Pancreas (tissue), 10 donors: ENCODE results near the gene GALNT16. TPM values are rescaled to one million over a fixed set of nuclear protein-coding genes. Genes with fewer than 3 reads are reported as not detected.

ENCODE experiments used
- ATAC-seq, 4 donors: fragments of 200-7000 bp; cut with Tn5 transposase; one replicate each; pipeline versions ENCODE4 v1.8.0 to v1.9.1; 2020; ENCODE audit warnings: mild to moderate bottlenecking in 4 of 4, moderate library complexity in 4 of 4
- DNase-seq, 6 donors: peaks; one replicate each; pipeline ENCODE4 v3.0.0-alpha.2; 2020
- FAIRE-seq: peaks from 2 replicates; lab custom pipeline; 2012; peaks lifted over from hg19 to GRCh38; lab: Jason Lieb, UNC
- H3K27ac ChIP-seq, 4 donors: fragments of 200-600 bp; sonication (generic); 1 replicate in 3 of 4; 2 replicates in 1 of 4; pipeline versions ENCODE4 v1.5.0 to v1.8.0; 2020
- H3K27me3 ChIP-seq, 4 donors: fragments of 200-600 bp; one replicate each; pipeline ENCODE4 v1.8.0; 2021
- H3K36me3 ChIP-seq, 3 donors: fragments of 200-600 bp; sonication (generic) in 1 of 3; one replicate each; pipeline versions ENCODE4 v1.5.0 to v1.8.0; 2020 to 2021
- H3K4me1 ChIP-seq, 3 donors: fragments of 200-600 bp; one replicate each; pipeline ENCODE4 v1.8.0; 2021
- H3K4me3 ChIP-seq, 4 donors: fragments of 200-600 bp; sonication (generic) in 2 of 4; one replicate each; pipeline versions ENCODE4 v1.5.0 to v1.8.0; 2020 to 2021
- H3K9me3 ChIP-seq, 4 donors: fragments of 200-600 bp; one replicate each; pipeline ENCODE4 v1.8.0; 2021
- WGBS, 2 donors: extraction: QIAGEN DNeasy Blood & Tissue Kit; methylation state at CpG; one replicate each; pipeline ENCODE4 v1.1.7; 2013; 5-methylcytosine and 5-hydroxymethylcytosine counted together
- intact Hi-C, 3 donors: fragments of 100-400 bp; cut with DNase I; formaldehyde crosslinking; loops; one replicate each; pipeline versions ENCODE4 v1.11.1 to v1.14.2; 2022
- polyA plus RNA-seq, 2 donors: library from polyadenylated mRNA; stranded (reverse); fragments of 200-250 nt; gene quantifications; one replicate each; pipeline ENCODE4 v1.2.3, GENCODE V29; 2013
- total RNA-seq, 6 donors: library from RNA; stranded (reverse); fragmentation: NEBNext Ultra II Directional in 4 of 6; extraction: Animal tissue kit (Norgen Biotek cat#: 25700) in 4 of 6; gene quantifications; one replicate each; pipeline versions ENCODE4 v1.2.1 to v1.2.4, GENCODE V29; 2021 to 2023
- TF ChIP-seq, protein P1 (sequence below), 4 donors: fragments of 200-600 bp; sonication (generic) in 3 of 4; IDR thresholded peaks; one replicate each; pipeline versions ENCODE4 v1.5.0 to v1.8.0; 2021; ENCODE audit warnings: antibody characterized with exemption in 4 of 4
- donor health status: healthy with polysubstance abuse.
- donor health status: DM: no; HTN: no; CAD: no; lungs with moderate emphysema.
- donor health status: DM: no; HTN: no; CAD: no.
- donor health status: control.
- donor health status: control.
- donor health status: Bipolar disorder and iron deficiency.
- donor health status: DM: yes; HTN: yes; CAD: no.
- donor health status: DM: no; HTN: no; CAD: no.
- donor health status: DM: no; HTN: no; CAD: no.
- donor health status: DM: yes; HTN: yes; CAD: no.

Gene GALNT16
- total and polyA plus RNA-seq, 8 donors = 0.93 to 3.2 (median 1.9) TPM

- DNase-seq (no peak), FAIRE-seq (no peak), ATAC-seq (no peak)
- WGBS, 2 donors = 83% methylated on average over 9 of the region's 9 CpGs
- Histone ChIP-seq H3K9me3 (no peaks in the 10 kb centered on the region), H3K36me3 (no peaks in the 10 kb centered on the region), H3K4me3 (no peak overlapping the region), H3K27me3 (no peaks in the 10 kb centered on the region), H3K4me1 (no peaks in the 10 kb centered on the region), H3K27ac (no peak overlapping the region)
- intact Hi-C loops = no loop called here
- TF ChIP-seq, protein P1, sequence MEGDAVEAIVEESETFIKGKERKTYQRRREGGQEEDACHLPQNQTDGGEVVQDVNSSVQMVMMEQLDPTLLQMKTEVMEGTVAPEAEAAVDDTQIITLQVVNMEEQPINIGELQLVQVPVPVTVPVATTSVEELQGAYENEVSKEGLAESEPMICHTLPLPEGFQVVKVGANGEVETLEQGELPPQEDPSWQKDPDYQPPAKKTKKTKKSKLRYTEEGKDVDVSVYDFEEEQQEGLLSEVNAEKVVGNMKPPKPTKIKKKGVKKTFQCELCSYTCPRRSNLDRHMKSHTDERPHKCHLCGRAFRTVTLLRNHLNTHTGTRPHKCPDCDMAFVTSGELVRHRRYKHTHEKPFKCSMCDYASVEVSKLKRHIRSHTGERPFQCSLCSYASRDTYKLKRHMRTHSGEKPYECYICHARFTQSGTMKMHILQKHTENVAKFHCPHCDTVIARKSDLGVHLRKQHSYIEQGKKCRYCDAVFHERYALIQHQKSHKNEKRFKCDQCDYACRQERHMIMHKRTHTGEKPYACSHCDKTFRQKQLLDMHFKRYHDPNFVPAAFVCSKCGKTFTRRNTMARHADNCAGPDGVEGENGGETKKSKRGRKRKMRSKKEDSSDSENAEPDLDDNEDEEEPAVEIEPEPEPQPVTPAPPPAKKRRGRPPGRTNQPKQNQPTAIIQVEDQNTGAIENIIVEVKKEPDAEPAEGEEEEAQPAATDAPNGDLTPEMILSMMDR (IDR thresholded peaks at IDR 0.05) = no peak
Measured at GRCh38 chr14:69280746-69281291, 20.9 kb downstream of the GALNT16 start.

GRCh38 chr14:69281450-69282169 lies 21.7 kb downstream of the GALNT16 start:
- Histone ChIP-seq H3K4me3 (no peak overlapping the region), H3K9me3 (no peaks in the 10 kb centered on the region), H3K4me1 (no peaks in the 10 kb centered on the region), H3K27ac (no peak overlapping the region), H3K27me3 (no peaks in the 10 kb centered on the region), H3K36me3 (no peaks in the 10 kb centered on the region)
- no peak for FAIRE-seq
- no peak for DNase-seq
- TF ChIP-seq, protein P1 (IDR thresholded peaks at IDR 0.05) = no peak
- WGBS, 2 donors = 69 to 77% methylated on average over 10 of the region's 10 CpGs
- ATAC-seq = no peak
- intact Hi-C loops = no loop called here

DNA sequence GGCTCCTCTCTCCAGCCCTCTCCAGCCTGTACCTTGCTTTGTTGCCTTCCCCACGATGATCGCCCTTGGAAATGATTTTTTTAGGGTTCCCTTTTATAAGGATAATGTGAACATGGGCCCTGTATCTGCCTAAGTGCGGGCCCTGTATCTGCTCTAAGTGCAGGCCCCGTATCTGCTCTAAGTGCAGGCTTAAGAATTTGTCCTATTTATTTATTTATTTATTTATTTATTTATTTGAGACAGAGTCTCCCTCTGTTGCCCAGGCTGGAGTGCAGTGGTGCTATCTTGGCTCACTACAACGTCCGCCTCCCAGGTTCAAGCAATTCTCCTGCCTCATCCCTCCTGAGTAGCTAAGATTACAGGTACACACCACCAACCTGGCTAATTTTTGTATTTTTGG lies 22.5 kb downstream of the GALNT16 start:
- TF ChIP-seq, protein P1 (IDR thresholded peaks at IDR 0.05) = no peak
- intact Hi-C loops = no loop called here
- Histone ChIP-seq H3K9me3 (no peaks in the 10 kb centered on the region), H3K27me3 (no peaks in the 10 kb centered on the region), H3K4me1 (no peaks in the 10 kb centered on the region), H3K27ac (no peak overlapping the region), H3K4me3 (no peak overlapping the region), H3K36me3 (no peaks in the 10 kb centered on the region)
- FAIRE-seq (no peak), ATAC-seq (no peak), DNase-seq (no peak)
- WGBS, 2 donors = 91 to 94% methylated on average over 6 of the region's 6 CpGs

DNA sequence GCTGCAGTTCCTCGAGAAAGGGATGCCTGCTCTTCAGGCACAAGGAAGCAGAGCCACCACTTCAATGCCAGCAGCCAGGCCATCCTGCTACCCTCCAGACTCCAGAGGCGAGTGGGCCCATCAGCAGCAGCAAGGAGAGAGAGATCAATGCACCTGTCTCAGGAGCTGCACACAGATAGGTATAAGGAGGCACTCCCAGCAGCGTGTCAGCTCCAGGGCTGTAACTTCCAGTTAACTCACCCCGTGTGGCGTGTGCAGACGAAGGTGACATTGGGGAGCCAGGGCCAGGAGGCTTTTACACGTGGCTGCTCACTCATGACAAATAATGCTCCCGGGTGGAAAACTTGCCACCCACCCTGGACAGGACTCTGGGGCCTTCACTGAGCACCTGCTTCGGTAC lies 24.2 kb downstream of the GALNT16 start:
- FAIRE-seq (no peak), DNase-seq (no peak), ATAC-seq (no peak)
- 69 to 77% methylated on average over 9 of the region's 9 CpGs for WGBS, 2 donors
- no peak overlapping the region for H3K27ac ChIP-seq
- no peaks in the 10 kb centered on the region for H3K4me1 ChIP-seq
- H3K9me3 ChIP-seq = no peaks in the 10 kb centered on the region
- no peak overlapping the region for H3K4me3 ChIP-seq
- intact Hi-C loops = no loop called here
- H3K36me3 ChIP-seq = no peaks in the 10 kb centered on the region
- TF ChIP-seq, protein P1 (IDR thresholded peaks at IDR 0.05) = no peak
- H3K27me3 ChIP-seq = no peaks in the 10 kb centered on the region

DNA sequence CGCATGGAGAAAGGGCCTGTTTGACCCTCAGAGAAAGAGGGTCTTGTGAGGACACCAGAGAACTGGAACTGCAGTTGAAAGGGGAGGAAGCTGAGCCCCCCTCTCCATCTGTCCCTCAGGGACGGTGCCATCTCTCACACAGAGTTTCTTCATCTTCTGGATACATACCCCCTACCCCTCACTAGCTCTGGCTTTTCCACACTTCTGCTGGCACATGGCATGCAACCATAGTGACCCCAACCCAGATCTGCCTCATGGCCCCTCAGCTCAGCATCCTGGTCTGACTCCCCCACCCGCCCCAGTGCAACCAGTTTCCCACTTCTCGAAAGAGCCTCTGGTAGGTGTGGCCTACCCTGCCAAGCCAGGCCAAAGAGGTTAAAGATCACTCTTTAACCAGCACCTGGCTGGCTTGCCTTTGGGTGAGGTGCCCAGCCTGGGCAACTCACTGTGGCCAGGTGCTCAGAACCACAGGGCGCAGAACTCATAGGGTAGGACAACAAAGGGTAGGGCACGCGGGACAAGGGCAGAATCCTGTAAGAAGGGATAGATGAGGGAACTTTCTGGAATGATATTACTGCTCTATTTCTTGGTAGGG lies 25.8 kb downstream of the GALNT16 start:
- H3K27ac ChIP-seq = no peak overlapping the region
- intact Hi-C loops = no loop called here
- ATAC-seq (no peak), DNase-seq (no peak), FAIRE-seq (no peak)
- H3K4me1 ChIP-seq = no peaks in the 10 kb centered on the region
- H3K27me3 ChIP-seq = no peaks in the 10 kb centered on the region
- H3K4me3 ChIP-seq = no peak overlapping the region
- whole genome bisulfite sequencing, 2 donors = 80 to 83% methylated on average over 7 of the region's 7 CpGs
- H3K9me3 ChIP-seq = no peaks in the 10 kb centered on the region
- TF ChIP-seq, protein P1 (IDR thresholded peaks at IDR 0.05) = no peak
- no peaks in the 10 kb centered on the region for H3K36me3 ChIP-seq
